Hepatocyte (in vitro differentiated cells): ENCODE data around the gene ULK2.

Source experiments
- EZH2 ChIP-seq: fragments of 200-600 bp; sonication (generic); IDR thresholded peaks from 2 replicates; pipeline ENCODE4 v1.6.1; 2016; ENCODE audit warnings: antibody characterized with exemption, mild to moderate bottlenecking, borderline replicate concordance
- EZH2phosphoT487 ChIP-seq: fragments of 200-600 bp; sonication (generic); IDR thresholded peaks from one replicate; pipeline ENCODE4 v1.6.1; 2018; ENCODE audit warnings: antibody characterized with exemption, mild to moderate bottlenecking, low read depth, moderate library complexity; ENCODE audit not compliant: unreplicated experiment, severe bottlenecking

DNA sequence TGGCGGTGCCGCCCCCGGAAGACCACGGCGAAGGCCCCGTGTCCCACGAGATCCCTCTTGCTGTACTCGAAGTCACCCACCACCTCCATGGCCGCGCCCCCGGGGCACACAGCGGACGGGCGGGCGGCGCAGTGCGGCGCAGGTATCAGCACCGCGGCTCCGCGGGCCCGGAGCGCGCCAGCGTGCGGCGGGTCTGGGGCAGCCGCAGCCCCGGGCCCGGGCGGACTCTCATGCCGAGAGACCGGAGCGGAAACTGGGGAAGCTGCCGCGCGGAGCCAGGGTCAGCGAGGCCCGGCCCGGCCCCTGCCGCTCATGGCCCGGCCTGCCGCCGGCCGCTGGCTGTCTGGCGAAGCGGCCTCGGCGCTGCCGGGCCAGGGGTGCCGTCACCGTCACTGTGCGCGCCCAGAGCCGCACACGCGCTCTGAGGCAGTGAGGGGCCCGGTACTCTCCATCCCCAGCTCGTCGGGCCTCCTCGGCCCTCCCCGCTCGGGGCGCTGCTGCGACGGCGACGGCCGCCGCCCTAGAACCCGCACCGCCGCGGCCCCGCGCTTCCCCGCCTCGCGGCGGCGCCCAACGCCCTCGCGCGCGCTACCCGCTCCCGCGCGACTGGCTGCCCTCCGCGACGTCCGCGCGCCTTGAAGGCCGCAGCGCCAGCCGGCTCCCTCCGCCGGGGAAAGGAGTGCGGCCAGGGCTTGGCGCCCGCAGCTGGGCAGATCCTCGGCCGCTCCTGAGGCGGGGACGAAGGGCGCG, at the start of gene ULK2:
- no peak for TF ChIP-seq EZH2
- TF ChIP-seq EZH2phosphoT487: no peak
